CD8-positive, alpha-beta memory T cell (primary cell): ENCODE measurements around the gene CCL7. TPM values are rescaled to one million over a fixed set of nuclear protein-coding genes. Genes with fewer than 3 reads are reported as not detected.
"Not testable (repeated sequence)": the region's sequence is repeated elsewhere in the genome, so short reads cannot be mapped to it uniquely, and the experiment has no call there.

ENCODE experiments used
- CTCF ChIA-PET: fragments of 350-600 bp; sonication (Branson Sonifier 250); formaldehyde crosslinking; loops from one replicate; lab custom pipeline; 2021; ENCODE audit warnings: antibody characterized with exemption; lab: Charles Lee
- POLR2A ChIA-PET: fragments of 350-600 bp; sonication (Branson Sonifier 250); formaldehyde crosslinking; loops from one replicate; lab custom pipeline; 2021; ENCODE audit warnings: antibody characterized with exemption; lab: Charles Lee
- DNase-seq, 5 donors: peaks; one replicate each; pipeline versions ENCODE4 v3.0.0 to v3.0.0-alpha.2; 2020 to 2022; ENCODE audit warnings: mixed read lengths in 1 of 5
- H3K27ac ChIP-seq: one replicate; pipeline ENCODE4 v1.7.0; 2013; ENCODE audit warnings: low read depth, mild to moderate bottlenecking, low read length, moderate library complexity
- H3K27me3 ChIP-seq: 2 replicates; pipeline ENCODE4 v1.7.0; 2013; ENCODE audit warnings: low read length, mild to moderate bottlenecking; ENCODE audit not compliant: insufficient read depth, poor library complexity, severe bottlenecking
- H3K36me3 ChIP-seq: 2 replicates; pipeline ENCODE4 v1.7.0; 2013; ENCODE audit warnings: mild to moderate bottlenecking, low read length, moderate library complexity; ENCODE audit not compliant: insufficient read depth
- H3K4me1 ChIP-seq: 2 replicates; pipeline ENCODE4 v1.7.0; 2013; ENCODE audit warnings: mild to moderate bottlenecking, low read length, moderate library complexity; ENCODE audit not compliant: insufficient read depth
- H3K4me3 ChIP-seq: 2 replicates; pipeline ENCODE4 v1.7.0; 2013; ENCODE audit warnings: mild to moderate bottlenecking, low read length
- H3K9me3 ChIP-seq: 2 replicates; pipeline ENCODE4 v1.7.0; 2013; ENCODE audit warnings: mild to moderate bottlenecking, low read length
- H3K27ac Mint-ChIP-seq, 8 donors: one replicate each; pipeline ENCODE4 v1.8.0; 2020 to 2021; ENCODE audit warnings: mixed read lengths in 8 of 8, mild to moderate bottlenecking in 6 of 8, inconsistent platforms in 3 of 8, moderate library complexity in 3 of 8
- H3K27me3 Mint-ChIP-seq, 2 donors: one replicate each; pipeline ENCODE4 v1.8.0; 2020 to 2021; ENCODE audit warnings: mixed read lengths in 2 of 2, mild to moderate bottlenecking in 1 of 2, moderate library complexity in 1 of 2
- H3K36me3 Mint-ChIP-seq, 3 donors: one replicate each; pipeline ENCODE4 v1.8.0; 2020 to 2021; ENCODE audit warnings: mixed read lengths in 3 of 3, inconsistent platforms in 1 of 3, mild to moderate bottlenecking in 1 of 3
- H3K4me1 Mint-ChIP-seq, 3 donors: one replicate each; pipeline ENCODE4 v1.8.0; 2020 to 2021; ENCODE audit warnings: mixed read lengths in 3 of 3, inconsistent platforms in 1 of 3, mild to moderate bottlenecking in 1 of 3
- H3K4me3 Mint-ChIP-seq, 7 donors: one replicate each; pipeline ENCODE4 v1.8.0; 2020 to 2021; ENCODE audit warnings: mixed read lengths in 7 of 7, mild to moderate bottlenecking in 6 of 7, moderate library complexity in 4 of 7, inconsistent platforms in 2 of 7
- H3K9me3 Mint-ChIP-seq, 5 donors: one replicate each; pipeline ENCODE4 v1.8.0; 2020 to 2022; ENCODE audit warnings: mixed read lengths in 5 of 5, mild to moderate bottlenecking in 3 of 5, moderate library complexity in 2 of 5, inconsistent platforms in 1 of 5
- polyA plus RNA-seq: library from polyadenylated mRNA; unstranded; fragments of 300-500 nt; fragmentation: Illumina TruSeq; gene quantifications from one replicate; pipeline ENCODE4 v1.2.3, GENCODE V29; 2021
- total RNA-seq, 2 experiments: library from RNA; stranded (reverse); gene quantifications; one replicate each; pipeline ENCODE4 v1.2.3, GENCODE V29; 2021

CCL7 gene
- total RNA-seq: not detected
- not detected for polyA plus RNA-seq

- no peaks in the 10 kb centered on the region for H3K4me1 Mint-ChIP-seq
- POLR2A ChIA-PET: no interaction called here
- CTCF ChIA-PET: no interaction called here
- peaks cover 3% of the 10 kb centered on the region for H3K27me3 ChIP-seq
- peaks cover 23 to 80% of the 10 kb centered on the region in 2 donors for H3K27me3 Mint-ChIP-seq
- H3K36me3 Mint-ChIP-seq: no peaks in the 10 kb centered on the region
- H3K4me3 ChIP-seq: no peak within 1 kb of the TSS
- no peak within 1 kb of the TSS for H3K27ac Mint-ChIP-seq
- no peaks in the 10 kb centered on the region for H3K4me1 ChIP-seq
- no peak for DNase-seq
- no peaks in the 10 kb centered on the region for H3K9me3 Mint-ChIP-seq
- no peaks in the 10 kb centered on the region for H3K9me3 ChIP-seq
- H3K36me3 ChIP-seq: no peaks in the 10 kb centered on the region
- H3K27ac ChIP-seq: no peak within 1 kb of the TSS
- H3K4me3 Mint-ChIP-seq: no peak within 1 kb of the TSS
These were observed at the start of gene CCL7 for GRCh38 chr17:34269969-34270368. TSS of gene CCL7 (plus strand) at chr17:34270221. CDS start at chr17:34270291, 70 bp downstream.

- H3K27ac ChIP-seq: no peak overlapping the region
- Mint-ChIP-seq H3K27ac (no peak overlapping the region), H3K27me3 (peaks cover 24 to 77% of the 10 kb centered on the region in 2 donors), H3K4me3 (no peak overlapping the region), H3K4me1 (no peaks in the 10 kb centered on the region), H3K9me3 (peaks cover 0 to 5% (median 0%) of the 10 kb centered on the region in 5 donors), H3K36me3 (no peaks in the 10 kb centered on the region)
- H3K4me1 ChIP-seq: no peaks in the 10 kb centered on the region
- H3K4me3 ChIP-seq: no peak overlapping the region
- H3K9me3 ChIP-seq: no peaks in the 10 kb centered on the region
- no peaks in the 10 kb centered on the region for H3K36me3 ChIP-seq
- no peak for DNase-seq
- CTCF ChIA-PET: no interaction called here
- POLR2A ChIA-PET: no interaction called here
- H3K27me3 ChIP-seq: no peaks in the 10 kb centered on the region
These were observed 49.1 kb upstream of the CCL7 start for GRCh38 chr17:34220752-34221395.

- Mint-ChIP-seq H3K36me3 (no peaks in the 10 kb centered on the region), H3K4me3 (no peak overlapping the region), H3K27ac (no peak overlapping the region), H3K4me1 (no peaks in the 10 kb centered on the region), H3K9me3 (peaks cover 0 to 2% (median 0%) of the 10 kb centered on the region in 5 donors), H3K27me3 (peaks cover 23 to 77% of the 10 kb centered on the region in 2 donors)
- Histone ChIP-seq H3K9me3 (no peaks in the 10 kb centered on the region), H3K36me3 (no peaks in the 10 kb centered on the region), H3K4me1 (no peaks in the 10 kb centered on the region), H3K27me3 (no peaks in the 10 kb centered on the region), H3K4me3 (no peak overlapping the region), H3K27ac (no peak overlapping the region)
- CTCF ChIA-PET: no interaction called here
- DNase-seq: no peak
- POLR2A ChIA-PET: no interaction called here
These were observed 48.6 kb upstream of the CCL7 start for GRCh38 chr17:34221411-34221810.

- H3K4me1 Mint-ChIP-seq: no peaks in the 10 kb centered on the region
- H3K27ac Mint-ChIP-seq: no peak overlapping the region
- H3K9me3 Mint-ChIP-seq: peaks cover 0 to 4% (median 0%) of the 10 kb centered on the region in 5 donors
- Histone ChIP-seq H3K36me3 (no peaks in the 10 kb centered on the region), H3K4me1 (no peaks in the 10 kb centered on the region), H3K27ac (no peak overlapping the region), H3K27me3 (no peaks in the 10 kb centered on the region), H3K9me3 (no peaks in the 10 kb centered on the region), H3K4me3 (no peak overlapping the region)
- POLR2A ChIA-PET: no interaction called here
- CTCF ChIA-PET: no interaction called here
- H3K4me3 Mint-ChIP-seq: no peak overlapping the region
- no peaks in the 10 kb centered on the region for H3K36me3 Mint-ChIP-seq
- no peak for DNase-seq
- H3K27me3 Mint-ChIP-seq: peaks cover 15 to 76% of the 10 kb centered on the region in 2 donors
These were observed 47.1 kb upstream of the CCL7 start for GRCh38 chr17:34222722-34223497.

- no peak overlapping the region for H3K4me3 ChIP-seq
- ChIA-PET POLR2A (no interaction called here), CTCF (no interaction called here)
- H3K27me3 Mint-ChIP-seq: peaks cover 17 to 74% of the 10 kb centered on the region in 2 donors
- H3K27me3 ChIP-seq: no peaks in the 10 kb centered on the region
- no peaks in the 10 kb centered on the region for H3K4me1 Mint-ChIP-seq
- no peak for DNase-seq
- H3K4me3 Mint-ChIP-seq: no peak overlapping the region
- no peak overlapping the region for H3K27ac ChIP-seq
- H3K36me3 ChIP-seq: no peaks in the 10 kb centered on the region
- peaks cover 7 to 8% (median 8%) of the 10 kb centered on the region in 5 donors for H3K9me3 Mint-ChIP-seq
- no peak overlapping the region for H3K27ac Mint-ChIP-seq
- no peaks in the 10 kb centered on the region for H3K9me3 ChIP-seq
- H3K4me1 ChIP-seq: no peaks in the 10 kb centered on the region
- no peaks in the 10 kb centered on the region for H3K36me3 Mint-ChIP-seq
These were observed 45.0 kb upstream of the CCL7 start for GRCh38 chr17:34225046-34225445.

- no peak overlapping the region for H3K4me3 ChIP-seq
- H3K27ac ChIP-seq: no peak overlapping the region
- Mint-ChIP-seq H3K27me3 (peaks cover 14 to 77% of the 10 kb centered on the region in 2 donors), H3K4me1 (no peaks in the 10 kb centered on the region), H3K27ac (no peak overlapping the region), H3K4me3 (no peak overlapping the region), H3K9me3 (peaks cover 8 to 15% (median 14%) of the 10 kb centered on the region in 5 donors), H3K36me3 (no peaks in the 10 kb centered on the region)
- no peaks in the 10 kb centered on the region for H3K27me3 ChIP-seq
- no peaks in the 10 kb centered on the region for H3K36me3 ChIP-seq
- DNase-seq: no peak
- H3K4me1 ChIP-seq: no peaks in the 10 kb centered on the region
- ChIA-PET POLR2A (no interaction called here), CTCF (no interaction called here)
- H3K9me3 ChIP-seq: no peaks in the 10 kb centered on the region
These were observed 43.8 kb upstream of the CCL7 start for GRCh38 chr17:34226011-34226743.

GRCh38 chr17:34226744-34227034 lies 43.3 kb upstream of the CCL7 start:
- no peaks in the 10 kb centered on the region for H3K27me3 ChIP-seq
- ChIA-PET CTCF (no interaction called here), POLR2A (no interaction called here)
- Mint-ChIP-seq H3K4me1 (no peaks in the 10 kb centered on the region), H3K27me3 (peaks cover 14 to 76% of the 10 kb centered on the region in 2 donors), H3K4me3 (no peak overlapping the region), H3K27ac (no peak overlapping the region), H3K36me3 (no peaks in the 10 kb centered on the region), H3K9me3 (peaks cover 8 to 15% (median 14%) of the 10 kb centered on the region in 5 donors)
- no peaks in the 10 kb centered on the region for H3K9me3 ChIP-seq
- H3K36me3 ChIP-seq: no peaks in the 10 kb centered on the region
- DNase-seq: no peak
- no peak overlapping the region for H3K27ac ChIP-seq
- H3K4me3 ChIP-seq: no peak overlapping the region
- H3K4me1 ChIP-seq: no peaks in the 10 kb centered on the region

GRCh38 chr17:34227293-34227692 lies 42.7 kb upstream of the CCL7 start:
- Mint-ChIP-seq H3K27me3 (peaks cover 18 to 70% of the 10 kb centered on the region in 2 donors), H3K9me3 (peaks cover 8 to 15% (median 14%) of the 10 kb centered on the region in 5 donors)
- H3K9me3 ChIP-seq, H3K27ac Mint-ChIP-seq, H3K36me3 Mint-ChIP-seq, H3K36me3 ChIP-seq, DNase-seq, H3K4me1 ChIP-seq, POLR2A ChIA-PET, H3K27ac ChIP-seq, H3K4me3 Mint-ChIP-seq, H3K4me1 Mint-ChIP-seq, CTCF ChIA-PET, H3K4me3 ChIP-seq, H3K27me3 ChIP-seq: not testable (repeated sequence)
